Osteocyte (in vitro differentiated cells): ENCODE data around the gene CCDC141. TPM values are rescaled to one million over a fixed set of nuclear protein-coding genes. Genes with fewer than 3 reads are reported as not detected.
"Not testable (repeated sequence)": the region's sequence is repeated elsewhere in the genome, so short reads cannot be mapped to it uniquely, and the experiment has no call there.

Experiments
- DNase-seq: peaks from one replicate; pipeline ENCODE4 v3.0.0; 2021; ENCODE audit warnings: mixed read lengths; ENCODE audit not compliant: unreplicated experiment; ENCODE audit errors: extremely low spot score
- H3K27ac Mint-ChIP-seq: one replicate; pipeline ENCODE4 v1.8.0; 2021; ENCODE audit warnings: mild to moderate bottlenecking, mixed read lengths; ENCODE audit not compliant: unreplicated experiment
- H3K27me3 Mint-ChIP-seq: one replicate; pipeline ENCODE4 v1.8.0; 2021; ENCODE audit warnings: mixed read lengths; ENCODE audit not compliant: unreplicated experiment
- H3K36me3 Mint-ChIP-seq: one replicate; pipeline ENCODE4 v1.8.0; 2021; ENCODE audit warnings: mixed read lengths; ENCODE audit not compliant: unreplicated experiment
- H3K4me1 Mint-ChIP-seq: one replicate; pipeline ENCODE4 v1.8.0; 2021; ENCODE audit warnings: mixed read lengths; ENCODE audit not compliant: unreplicated experiment
- H3K4me3 Mint-ChIP-seq: one replicate; pipeline ENCODE4 v1.8.0; 2021; ENCODE audit warnings: mild to moderate bottlenecking, moderate library complexity, mixed read lengths; ENCODE audit not compliant: unreplicated experiment
- H3K9me3 Mint-ChIP-seq: one replicate; pipeline ENCODE4 v1.8.0; 2021; ENCODE audit warnings: mixed read lengths; ENCODE audit not compliant: unreplicated experiment
- CTCF ChIP-seq: fragments of 200-600 bp; sonication (generic); IDR thresholded peaks from 2 replicates; pipeline ENCODE4 v1.5.0; 2021; ENCODE audit warnings: antibody characterized with exemption, mild to moderate bottlenecking, moderate library complexity
- total RNA-seq: library from RNA; stranded (reverse); gene quantifications from 2 replicates; pipeline ENCODE4 v1.2.1, GENCODE V29; 2021

CCDC141 gene
- total RNA-seq, 1 donor from 2014 or later: not detected

- Mint-ChIP-seq H3K4me3 (no peak overlapping the region), H3K27ac (no peak overlapping the region), H3K4me1 (peaks cover 3% of the 10 kb centered on the region), H3K27me3 (peaks cover 20% of the 10 kb centered on the region), H3K9me3 (no peaks in the 10 kb centered on the region), H3K36me3 (no peaks in the 10 kb centered on the region)
- DNase-seq: no peak
- TF ChIP-seq CTCF: no peak
Measured at GRCh38 chr2:179051250-179051649, 1.3 kb upstream of the CCDC141 start.

DNA sequence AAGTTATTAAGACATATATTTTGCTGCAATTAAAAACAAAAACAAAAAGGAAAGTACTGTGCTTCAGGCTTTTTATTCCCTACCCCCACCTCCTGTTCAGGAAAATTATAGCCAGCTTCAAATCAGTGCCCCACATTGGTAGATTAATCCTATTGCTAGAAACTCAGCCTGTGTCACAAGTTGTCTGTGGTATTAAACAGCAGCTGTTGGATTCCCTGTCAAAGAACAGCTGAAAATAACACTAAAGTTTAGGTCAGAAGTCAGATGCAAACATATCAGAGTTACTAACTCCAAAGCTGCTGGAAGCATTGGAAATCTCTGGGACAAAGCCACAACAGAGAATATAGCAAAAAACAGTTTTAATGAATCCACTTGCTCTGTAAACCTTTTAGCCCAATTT lies 818 bp upstream of the CCDC141 start:
- H3K9me3 Mint-ChIP-seq: no peaks in the 10 kb centered on the region
- TF ChIP-seq CTCF: no peak
- peaks cover 20% of the 10 kb centered on the region for H3K27me3 Mint-ChIP-seq
- no peaks in the 10 kb centered on the region for H3K36me3 Mint-ChIP-seq
- DNase-seq: no peak
- H3K27ac Mint-ChIP-seq: no peak overlapping the region
- H3K4me1 Mint-ChIP-seq: peaks cover 3% of the 10 kb centered on the region
- H3K4me3 Mint-ChIP-seq: no peak overlapping the region

DNA sequence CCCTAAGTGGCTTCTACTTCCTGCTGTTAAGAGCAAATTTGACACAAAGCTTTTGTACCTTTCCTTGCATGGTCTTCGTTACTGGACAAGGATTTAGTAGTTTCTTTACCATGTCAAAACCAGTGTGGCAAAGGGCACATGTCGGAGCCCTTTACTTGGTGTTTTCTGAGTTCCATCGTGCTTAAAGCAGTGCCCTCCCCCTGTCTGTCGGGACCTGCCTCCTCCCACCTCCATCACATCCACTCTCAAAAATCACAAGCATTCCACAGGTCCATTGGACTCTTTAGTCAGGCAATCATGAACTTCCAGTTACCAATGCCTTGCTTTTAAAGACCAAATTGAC lies 763 bp downstream of the CCDC141 start:
- DNase-seq: no peak
- no peak for TF ChIP-seq CTCF
- Mint-ChIP-seq H3K4me1 (peaks cover 3% of the 10 kb centered on the region), H3K27ac (no peak overlapping the region), H3K27me3 (peaks cover 24% of the 10 kb centered on the region), H3K36me3 (no peaks in the 10 kb centered on the region), H3K9me3 (no peaks in the 10 kb centered on the region), H3K4me3 (no peak overlapping the region)

GRCh38 chr2:179048099-179048498 lies 1.8 kb downstream of the CCDC141 start:
- Mint-ChIP-seq H3K4me3 (no peak overlapping the region), H3K36me3 (no peaks in the 10 kb centered on the region), H3K27ac (no peak overlapping the region), H3K4me1 (peaks cover 3% of the 10 kb centered on the region), H3K27me3 (peaks cover 32% of the 10 kb centered on the region), H3K9me3 (no peaks in the 10 kb centered on the region)
- DNase-seq: no peak
- TF ChIP-seq CTCF: no peak

DNA sequence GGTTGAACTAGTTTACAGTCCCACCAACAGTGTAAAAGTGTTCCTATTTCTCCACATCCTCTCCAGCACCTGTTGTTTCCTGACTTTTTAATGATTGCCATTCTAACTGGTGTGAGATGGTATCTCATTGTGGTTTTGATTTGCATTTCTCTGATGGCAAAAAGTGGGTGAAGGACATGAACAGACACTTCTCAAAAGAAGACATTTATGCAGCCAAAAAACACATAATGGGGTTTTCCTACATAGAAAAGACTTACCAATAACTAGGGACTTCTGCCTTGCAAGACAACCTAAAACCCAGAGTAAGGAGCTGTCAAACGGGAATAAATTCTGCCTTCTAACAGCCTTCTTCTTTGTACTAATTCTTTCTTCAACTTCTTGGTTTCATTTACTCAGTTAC lies 4.3 kb downstream of the CCDC141 start:
- H3K27ac Mint-ChIP-seq: not testable (repeated sequence)

DNA sequence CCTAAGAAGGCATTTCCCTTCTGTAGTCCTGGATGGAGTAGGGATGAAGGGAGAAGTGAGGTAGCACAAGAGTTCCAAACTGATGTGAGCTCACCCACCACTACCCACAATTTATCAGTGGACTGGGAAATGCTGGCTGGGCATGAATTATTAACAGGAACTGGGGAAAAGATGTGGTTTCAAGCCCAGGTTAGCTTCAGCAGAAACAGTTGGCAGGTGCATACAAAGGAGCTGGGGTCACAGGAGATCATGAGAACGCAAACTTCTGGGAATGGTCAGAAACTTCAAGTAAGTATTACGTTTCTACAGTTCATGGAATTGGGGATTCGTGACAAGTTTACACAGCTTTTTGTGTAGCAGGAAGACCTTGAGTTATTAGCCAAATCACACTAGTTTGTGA lies 5.4 kb downstream of the CCDC141 start:
- H3K27ac Mint-ChIP-seq: no peak overlapping the region
- H3K4me3 Mint-ChIP-seq: no peak overlapping the region
- peaks cover 51% of the 10 kb centered on the region for H3K27me3 Mint-ChIP-seq
- H3K9me3 Mint-ChIP-seq: peaks cover 3% of the 10 kb centered on the region
- TF ChIP-seq CTCF: no peak
- H3K36me3 Mint-ChIP-seq: no peaks in the 10 kb centered on the region
- H3K4me1 Mint-ChIP-seq: no peaks in the 10 kb centered on the region
- no peak for DNase-seq

More for the DNA sequence above, 4.3 kb downstream of the CCDC141 start:
- not testable (repeated sequence) for H3K36me3 Mint-ChIP-seq, H3K4me3 Mint-ChIP-seq, H3K9me3 Mint-ChIP-seq, H3K4me1 Mint-ChIP-seq, DNase-seq
- H3K27me3 Mint-ChIP-seq: peaks cover 46% of the 10 kb centered on the region
